IMR-90 (cell line): Measurements from ENCODE around the gene UGDH.

ENCODE experiments used
- CEBPB ChIP-seq: IDR thresholded peaks from 2 replicates; pipeline ENCODE4 v1.6.1; 2012; ENCODE audit warnings: low read depth, low read length, improper control_type of control experiment
- CTCF ChIP-seq: conservative IDR thresholded peaks from 2 replicates; pipeline ENCODE4 v1.5.1; 2012; ENCODE audit warnings: mild to moderate bottlenecking, low read depth, low read length, improper control_type of control experiment
- ELK1 ChIP-seq: fragments of 150-350 bp; IDR thresholded peaks from 2 replicates; pipeline ENCODE4 v1.6.1; 2016; ENCODE audit warnings: low read depth, mild to moderate bottlenecking, low read length, moderate library complexity, borderline replicate concordance
- NFE2L2 ChIP-seq: fragments of 150-350 bp; IDR thresholded peaks from 2 replicates; pipeline ENCODE4 v1.6.1; 2016; ENCODE audit warnings: low read depth, mild to moderate bottlenecking, low read length
- POLR2A ChIP-seq: IDR thresholded peaks from 2 replicates; pipeline ENCODE4 v1.6.1; 2012; ENCODE audit warnings: mild to moderate bottlenecking, low read depth, low read length
- RAD21 ChIP-seq: IDR thresholded peaks from 2 replicates; pipeline ENCODE4 v1.6.1; 2012; ENCODE audit warnings: low read length, improper control_type of control experiment
- RFX5 ChIP-seq: IDR thresholded peaks from 2 replicates; pipeline ENCODE4 v1.8.0; 2012; ENCODE audit warnings: low read depth, mild to moderate bottlenecking, low read length, moderate library complexity
- SMC3 ChIP-seq: fragments of 150-350 bp; IDR thresholded peaks from 2 replicates; pipeline ENCODE4 v1.6.1; 2016; ENCODE audit warnings: low read depth, mild to moderate bottlenecking, antibody characterized with exemption, low read length, moderate library complexity
- USF2 ChIP-seq: fragments of 150-350 bp; IDR thresholded peaks from 2 replicates; pipeline ENCODE4 v1.6.1; 2017; ENCODE audit warnings: mild to moderate bottlenecking, antibody characterized with exemption, low read length, low read depth

- TF ChIP-seq CTCF: no peak
- TF ChIP-seq RAD21: no peak
- no peak for TF ChIP-seq SMC3
- TF ChIP-seq POLR2A: no peak
- TF ChIP-seq USF2: no peak
- TF ChIP-seq RFX5: no peak
- TF ChIP-seq CEBPB: no peak
- TF ChIP-seq NFE2L2: no peak
- no peak for TF ChIP-seq ELK1
Measured at GRCh38 chr4:39472396-39472795, 54.8 kb downstream of the UGDH start.
